Hematopoietic multipotent progenitor cell (in vitro differentiated cells): ENCODE results near the gene SMARCA5. TPM values are rescaled to one million over a fixed set of nuclear protein-coding genes. Genes with fewer than 3 reads are reported as not detected.

Experiments
- total RNA-seq: library from RNA; depleted of rRNA; stranded (reverse); fragments of >200 nt; gene quantifications from one replicate; pipeline ENCODE4 v1.2.3, GENCODE V29; 2012

The SMARCA5 gene
- total RNA-seq, 1 donor = 21.0 TPM

Other genes starting within 250 kb of the SMARCA5 start
- gene GAB1, start 176.8 kb upstream of the SMARCA5 start, total RNA-seq = 17.0 TPM
- 0.27 TPM for gene FREM3, start 187.0 kb downstream of the SMARCA5 start, total RNA-seq